Measurements from ENCODE around the gene PPP2R2C.
A peak's percentile ranks its signal among the peaks of the same experiment; 100 is the strongest.

Gene PPP2R2C

GRCh38 chr4:6277935-6278800, 194.2 kb downstream of the PPP2R2C start:
- Histone ChIP-seq H3K9me3 (ENCODE audit: control extremely low read depth in 1 of 5, control insufficient read depth in 4 of 5, insufficient read depth in 2 of 5, low read depth in 1 of 5, low read length in 4 of 5) (no peaks in the 10 kb centered on the region), H3K36me3 (ENCODE audit: control insufficient read depth in 4 of 4, insufficient read depth in 4 of 4, low read length in 3 of 4) (no peaks in the 10 kb centered on the region), H3K4me1 (ENCODE audit: control extremely low read depth in 1 of 4, control insufficient read depth in 4 of 4, insufficient read depth in 4 of 4, low read length in 3 of 4) (peaks cover 0 to 40% (median 23%) of the 10 kb centered on the region in 4 experiments), H3K27ac (ENCODE audit: insufficient read depth in 1 of 2, low read depth in 1 of 2, low read length in 2 of 2, poor library complexity in 1 of 2, severe bottlenecking in 2 of 2) (no peak overlapping the region), H3K4me3 (ENCODE audit: control insufficient read depth in 1 of 7, extremely low read depth in 1 of 7, insufficient read depth in 4 of 7, low read depth in 2 of 7, low read length in 6 of 7) (peak overlapping the region in 3 of 7 experiments; percentile 11 to 37 (median 28)), H3K27me3 (replicated peaks in 2 of 5; ENCODE audit: control insufficient read depth in 4 of 5, insufficient read depth in 5 of 5, low read length in 4 of 5) (peaks cover 0 to 74% (median 23%) of the 10 kb centered on the region in 5 experiments)
- DNase-seq: no peak
- POLR2A ChIA-PET: interaction anchor here (0.7 to 0.8 kb wide), 2 partner anchors 25 to 47 kb away, joined by 3 read pairs; no protein-coding TSS in a partner anchor
- 47% methylated on average over 21 of the region's 21 CpGs for WGBS (ENCODE audit: insufficient coverage)
- CTCF ChIA-PET: interaction anchor here (1.0 to 28.3 kb wide), 6 partner anchors 11 to 48 kb away, joined by 3 to 452 read pairs (median 4); no protein-coding TSS in a partner anchor

GRCh38 chr4:6277139-6277802, 195.1 kb downstream of the PPP2R2C start:
- ChIA-PET POLR2A (no interaction called here), CTCF (interaction anchor here (0.6 to 28.3 kb wide), 4 partner anchors 10 to 49 kb away, joined by 3 to 452 read pairs (median 21); no protein-coding TSS in a partner anchor)
- WGBS (ENCODE audit: insufficient coverage): 95% methylated on average over 23 of the region's 24 CpGs
- Histone ChIP-seq H3K27ac (ENCODE audit: insufficient read depth in 1 of 2, low read depth in 1 of 2, low read length in 2 of 2, poor library complexity in 1 of 2, severe bottlenecking in 2 of 2) (no peak overlapping the region), H3K27me3 (replicated peaks in 2 of 5; ENCODE audit: control insufficient read depth in 4 of 5, insufficient read depth in 5 of 5, low read length in 4 of 5) (peaks cover 0 to 75% (median 23%) of the 10 kb centered on the region in 5 experiments), H3K4me1 (ENCODE audit: control extremely low read depth in 1 of 4, control insufficient read depth in 4 of 4, insufficient read depth in 4 of 4, low read length in 3 of 4) (peaks cover 0 to 40% (median 23%) of the 10 kb centered on the region in 4 experiments), H3K9me3 (ENCODE audit: control extremely low read depth in 1 of 5, control insufficient read depth in 4 of 5, insufficient read depth in 2 of 5, low read depth in 1 of 5, low read length in 4 of 5) (no peaks in the 10 kb centered on the region), H3K4me3 (ENCODE audit: control insufficient read depth in 1 of 7, extremely low read depth in 1 of 7, insufficient read depth in 4 of 7, low read depth in 2 of 7, low read length in 6 of 7) (no peak overlapping the region), H3K36me3 (ENCODE audit: control insufficient read depth in 4 of 4, insufficient read depth in 4 of 4, low read length in 3 of 4) (no peaks in the 10 kb centered on the region)
- DNase-seq: no peak

GRCh38 chr4:6275898-6276806, 196.3 kb downstream of the PPP2R2C start:
- H3K4me3 ChIP-seq (ENCODE audit: control insufficient read depth in 1 of 7, extremely low read depth in 1 of 7, insufficient read depth in 4 of 7, low read depth in 2 of 7, low read length in 6 of 7): no peak overlapping the region
- no peak overlapping the region for H3K27ac ChIP-seq (ENCODE audit: insufficient read depth in 1 of 2, low read depth in 1 of 2, low read length in 2 of 2, poor library complexity in 1 of 2, severe bottlenecking in 2 of 2)
- POLR2A ChIA-PET: interaction anchor here (0.6 kb wide), 1 partner anchor 48 kb away, joined by 3 read pairs; no protein-coding TSS in a partner anchor
- H3K27me3 ChIP-seq (replicated peaks in 2 of 5; ENCODE audit: control insufficient read depth in 4 of 5, insufficient read depth in 5 of 5, low read length in 4 of 5): peaks cover 0 to 75% (median 23%) of the 10 kb centered on the region in 5 experiments
- 96% methylated on average over 21 of the region's 22 CpGs for WGBS (ENCODE audit: insufficient coverage)
- no peaks in the 10 kb centered on the region for H3K9me3 ChIP-seq (ENCODE audit: control extremely low read depth in 1 of 5, control insufficient read depth in 4 of 5, insufficient read depth in 2 of 5, low read depth in 1 of 5, low read length in 4 of 5)
- H3K36me3 ChIP-seq (ENCODE audit: control insufficient read depth in 4 of 4, insufficient read depth in 4 of 4, low read length in 3 of 4): no peaks in the 10 kb centered on the region
- DNase-seq: no peak
- CTCF ChIA-PET: interaction anchor here (0.7 to 28.3 kb wide), 3 partner anchors 9 to 50 kb away, joined by 3 to 452 read pairs (median 4); no protein-coding TSS in a partner anchor
- H3K4me1 ChIP-seq (ENCODE audit: control extremely low read depth in 1 of 4, control insufficient read depth in 4 of 4, insufficient read depth in 4 of 4, low read length in 3 of 4): peaks cover 0 to 39% (median 22%) of the 10 kb centered on the region in 4 experiments

GRCh38 chr4:6275351-6275750, 197.1 kb downstream of the PPP2R2C start:
- Histone ChIP-seq H3K36me3 (ENCODE audit: control insufficient read depth in 4 of 4, insufficient read depth in 4 of 4, low read length in 3 of 4) (no peaks in the 10 kb centered on the region), H3K4me1 (ENCODE audit: control extremely low read depth in 1 of 4, control insufficient read depth in 4 of 4, insufficient read depth in 4 of 4, low read length in 3 of 4) (peaks cover 0 to 45% (median 26%) of the 10 kb centered on the region in 4 experiments), H3K27ac (ENCODE audit: insufficient read depth in 1 of 2, low read depth in 1 of 2, low read length in 2 of 2, poor library complexity in 1 of 2, severe bottlenecking in 2 of 2) (no peak overlapping the region), H3K9me3 (ENCODE audit: control extremely low read depth in 1 of 5, control insufficient read depth in 4 of 5, insufficient read depth in 2 of 5, low read depth in 1 of 5, low read length in 4 of 5) (no peaks in the 10 kb centered on the region), H3K27me3 (replicated peaks in 2 of 5; ENCODE audit: control insufficient read depth in 4 of 5, insufficient read depth in 5 of 5, low read length in 4 of 5) (peaks cover 0 to 76% (median 30%) of the 10 kb centered on the region in 5 experiments), H3K4me3 (ENCODE audit: control insufficient read depth in 1 of 7, extremely low read depth in 1 of 7, insufficient read depth in 4 of 7, low read depth in 2 of 7, low read length in 6 of 7) (no peak overlapping the region)
- 97% methylated on average over 10 of the region's 10 CpGs for WGBS (ENCODE audit: insufficient coverage)
- ChIA-PET POLR2A (no interaction called here), CTCF (interaction anchor here (0.7 to 28.3 kb wide), 2 partner anchors 24 to 51 kb away, joined by 3 to 452 read pairs; no protein-coding TSS in a partner anchor)
- no peak for DNase-seq

GRCh38 chr4:6273661-6273990, 198.8 kb downstream of the PPP2R2C start:
- Histone ChIP-seq H3K27ac (ENCODE audit: insufficient read depth in 1 of 2, low read depth in 1 of 2, low read length in 2 of 2, poor library complexity in 1 of 2, severe bottlenecking in 2 of 2) (no peak overlapping the region), H3K4me1 (ENCODE audit: control extremely low read depth in 1 of 4, control insufficient read depth in 4 of 4, insufficient read depth in 4 of 4, low read length in 3 of 4) (peaks cover 0 to 42% (median 25%) of the 10 kb centered on the region in 4 experiments), H3K36me3 (ENCODE audit: control insufficient read depth in 4 of 4, insufficient read depth in 4 of 4, low read length in 3 of 4) (no peaks in the 10 kb centered on the region), H3K27me3 (replicated peaks in 2 of 5; ENCODE audit: control insufficient read depth in 4 of 5, insufficient read depth in 5 of 5, low read length in 4 of 5) (peaks cover 0 to 79% (median 29%) of the 10 kb centered on the region in 5 experiments), H3K9me3 (ENCODE audit: control extremely low read depth in 1 of 5, control insufficient read depth in 4 of 5, insufficient read depth in 2 of 5, low read depth in 1 of 5, low read length in 4 of 5) (no peaks in the 10 kb centered on the region), H3K4me3 (ENCODE audit: control insufficient read depth in 1 of 7, extremely low read depth in 1 of 7, insufficient read depth in 4 of 7, low read depth in 2 of 7, low read length in 6 of 7) (no peak overlapping the region)
- CTCF ChIA-PET: interaction anchor here (1.6 to 28.3 kb wide), 3 partner anchors 9 to 52 kb away, joined by 5 to 452 read pairs (median 10); no protein-coding TSS in a partner anchor
- DNase-seq: no peak
- WGBS (ENCODE audit: insufficient coverage): 57% methylated on average over 1 of the region's 1 CpG
- POLR2A ChIA-PET: no interaction called here

GRCh38 chr4:6272863-6273660, 199.4 kb downstream of the PPP2R2C start:
- H3K4me3 ChIP-seq (ENCODE audit: control insufficient read depth in 1 of 7, extremely low read depth in 1 of 7, insufficient read depth in 4 of 7, low read depth in 2 of 7, low read length in 6 of 7): no peak overlapping the region
- CTCF ChIA-PET: interaction anchor here (1.6 to 28.3 kb wide), 3 partner anchors 9 to 53 kb away, joined by 5 to 452 read pairs (median 10); no protein-coding TSS in a partner anchor
- peaks cover 0 to 38% (median 20%) of the 10 kb centered on the region in 4 experiments for H3K4me1 ChIP-seq (ENCODE audit: control extremely low read depth in 1 of 4, control insufficient read depth in 4 of 4, insufficient read depth in 4 of 4, low read length in 3 of 4)
- WGBS (ENCODE audit: insufficient coverage): 98% methylated on average over 13 of the region's 15 CpGs
- peaks cover 0 to 84% (median 31%) of the 10 kb centered on the region in 5 experiments for H3K27me3 ChIP-seq (replicated peaks in 2 of 5; ENCODE audit: control insufficient read depth in 4 of 5, insufficient read depth in 5 of 5, low read length in 4 of 5)
- no peaks in the 10 kb centered on the region for H3K9me3 ChIP-seq (ENCODE audit: control extremely low read depth in 1 of 5, control insufficient read depth in 4 of 5, insufficient read depth in 2 of 5, low read depth in 1 of 5, low read length in 4 of 5)
- no peak for DNase-seq
- POLR2A ChIA-PET: no interaction called here
- no peak overlapping the region for H3K27ac ChIP-seq (ENCODE audit: insufficient read depth in 1 of 2, low read depth in 1 of 2, low read length in 2 of 2, poor library complexity in 1 of 2, severe bottlenecking in 2 of 2)
- H3K36me3 ChIP-seq (ENCODE audit: control insufficient read depth in 4 of 4, insufficient read depth in 4 of 4, low read length in 3 of 4): no peaks in the 10 kb centered on the region
